HG03432 (cell line): ENCODE measurements around the gene ACAP3.
A peak's percentile ranks its signal among the peaks of the same experiment; 100 is the strongest.

Experiments used
- ATAC-seq: cut with Tn5 transposase; IDR thresholded peaks from one replicate; pipeline ENCODE4 v1.9.1; 2021; ENCODE audit warnings: mild to moderate bottlenecking, moderate library complexity; ENCODE audit not compliant: unreplicated experiment

ACAP3 gene

GRCh38 chr1:1286313-1287261, 21.1 kb downstream of the ACAP3 start:
- no peak for ATAC-seq

GRCh38 chr1:1285611-1286311, 22.0 kb downstream of the ACAP3 start:
- ATAC-seq = no peak

GRCh38 chr1:1285102-1285571, 22.6 kb downstream of the ACAP3 start:
- no peak for ATAC-seq

DNA sequence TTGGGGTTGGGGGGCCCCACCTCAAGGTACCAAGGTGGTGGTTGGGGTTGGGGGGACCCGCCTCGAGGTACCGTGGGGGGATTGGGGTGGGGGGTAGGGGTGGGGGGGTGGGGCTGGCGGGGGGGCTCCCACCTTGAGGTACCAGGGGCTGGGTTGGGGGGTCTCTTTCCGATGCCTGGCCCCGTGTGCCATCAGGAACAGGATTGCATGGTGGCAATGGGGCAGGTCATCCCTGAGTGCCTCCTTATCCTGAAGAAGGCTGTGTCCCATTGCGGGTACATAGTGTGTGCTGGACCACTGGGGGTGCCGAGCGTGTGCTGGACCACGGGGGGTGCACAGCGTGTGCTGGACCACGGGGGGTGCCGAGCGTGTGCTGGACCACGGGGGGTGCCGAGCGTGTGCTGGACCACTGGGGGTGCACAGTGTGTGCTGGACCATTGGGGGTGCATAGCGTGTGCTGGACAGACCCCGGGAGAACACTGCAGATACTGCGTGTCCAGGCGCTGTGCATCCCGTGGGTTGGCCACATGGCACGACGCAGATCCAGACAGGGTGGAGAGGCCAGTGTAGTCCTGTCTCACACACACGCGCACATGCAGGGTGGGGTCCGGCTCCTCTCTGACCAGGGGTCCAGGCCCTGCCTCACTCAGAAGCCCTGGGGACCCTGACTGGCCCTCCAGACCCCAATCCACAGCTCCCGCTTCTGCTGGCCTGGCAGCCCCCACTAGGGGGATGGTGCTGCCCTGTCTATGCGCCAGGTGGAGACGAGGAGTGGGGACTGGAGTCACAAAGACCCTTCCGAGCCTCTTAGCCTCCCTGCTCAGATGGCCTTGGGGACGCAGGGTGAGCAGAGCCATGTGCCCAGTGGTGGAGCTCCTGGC, 23.3 kb downstream of the ACAP3 start:
- ATAC-seq = no peak

- ATAC-seq = no peak
Measured at GRCh38 chr1:1283821-1284220, 23.9 kb downstream of the ACAP3 start.

- ATAC-seq = no peak
Measured at GRCh38 chr1:1282998-1283397, 24.7 kb downstream of the ACAP3 start.

DNA sequence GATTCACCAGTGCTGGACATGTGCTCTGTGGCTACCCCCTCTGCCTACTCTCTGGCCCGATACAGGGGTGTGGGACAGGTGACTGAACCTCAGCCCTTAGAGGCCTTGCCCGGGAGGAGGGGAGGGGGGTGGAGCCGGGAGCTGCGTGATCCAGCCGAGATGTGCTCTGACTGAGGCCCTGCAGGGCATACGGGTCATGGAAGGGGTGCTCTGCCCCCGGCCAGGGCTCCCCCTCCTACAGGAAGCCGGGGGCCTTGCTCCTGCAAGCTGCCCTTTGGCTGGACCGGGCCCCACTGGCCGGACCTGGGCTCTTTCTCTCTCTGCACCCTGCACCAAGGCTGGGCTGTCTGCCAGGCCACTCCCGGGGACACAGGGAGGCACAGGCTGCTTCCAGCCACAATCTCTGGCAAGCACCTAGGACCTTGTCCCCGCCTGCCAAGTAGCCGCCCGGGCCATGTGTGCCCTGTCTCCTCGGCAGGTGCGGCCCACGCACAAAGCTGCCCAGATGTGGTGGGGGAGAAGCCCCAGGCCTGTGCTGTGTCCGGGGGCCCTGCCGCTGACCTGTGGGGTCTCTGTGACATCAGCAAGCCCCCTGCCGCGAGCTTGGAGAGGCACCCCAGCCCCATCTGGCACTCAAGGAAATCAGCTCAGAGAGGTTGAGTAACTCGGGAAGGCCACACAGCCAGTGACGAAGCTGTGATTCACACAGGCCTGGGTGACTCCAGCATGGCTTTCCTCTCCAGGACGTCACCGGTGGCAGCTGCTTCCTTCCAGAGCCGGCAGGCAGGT, 26.0 kb downstream of the ACAP3 start:
- ATAC-seq = no peak

DNA sequence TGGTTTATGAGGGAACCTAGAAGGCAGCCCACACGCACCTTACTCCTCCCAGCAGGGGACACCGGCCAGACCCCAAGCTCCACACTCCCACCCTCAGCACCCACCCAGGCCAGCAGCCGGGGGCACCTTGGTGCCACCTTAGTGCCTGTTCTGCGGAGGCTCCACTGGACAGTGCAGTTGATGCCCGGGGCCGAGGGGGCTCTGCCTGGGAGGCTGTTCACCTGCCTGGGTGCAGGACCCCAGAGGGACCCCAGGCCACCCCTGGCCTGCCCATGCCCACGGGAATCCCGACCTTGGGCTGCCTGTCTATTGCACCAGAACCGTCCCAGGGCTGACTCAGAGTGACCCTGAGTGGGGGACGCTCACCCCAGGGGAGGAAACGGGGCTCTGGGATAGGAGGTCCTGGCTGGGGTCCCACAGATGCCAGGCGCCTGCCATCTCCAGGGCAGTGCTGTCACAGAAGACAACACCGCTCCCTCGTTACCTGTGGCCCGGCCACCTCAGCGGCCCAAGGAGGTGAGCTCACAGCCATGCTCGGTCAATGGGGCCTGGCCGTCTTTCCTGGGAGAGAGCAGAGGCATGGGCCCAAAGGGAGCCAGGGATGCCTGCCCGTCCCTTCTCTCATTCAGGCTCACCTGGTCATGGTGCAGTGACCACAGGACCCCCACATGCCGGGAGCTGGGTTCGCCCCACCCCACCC, 26.8 kb downstream of the ACAP3 start:
- ATAC-seq = no peak

DNA sequence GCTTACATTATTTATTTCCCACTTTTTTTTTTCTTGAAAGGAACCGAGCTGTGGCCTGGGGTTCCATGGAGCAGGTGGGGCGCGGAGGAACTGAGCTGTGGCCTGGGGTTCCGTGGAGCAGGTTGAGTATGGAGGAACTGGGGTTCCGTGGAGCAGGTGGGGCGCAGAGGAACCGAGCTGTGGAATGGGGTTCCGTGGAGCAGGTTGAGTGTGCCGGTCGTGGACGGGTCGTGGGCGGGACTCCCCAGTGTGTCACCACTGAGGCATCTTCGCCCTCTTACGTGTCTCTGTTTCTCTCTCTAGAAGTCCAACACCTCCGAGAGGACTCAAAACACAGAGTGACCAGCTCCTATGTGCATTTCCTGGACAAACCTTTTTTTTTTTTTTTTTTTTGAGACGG, 28.7 kb downstream of the ACAP3 start:
- ATAC-seq = no peak

DNA sequence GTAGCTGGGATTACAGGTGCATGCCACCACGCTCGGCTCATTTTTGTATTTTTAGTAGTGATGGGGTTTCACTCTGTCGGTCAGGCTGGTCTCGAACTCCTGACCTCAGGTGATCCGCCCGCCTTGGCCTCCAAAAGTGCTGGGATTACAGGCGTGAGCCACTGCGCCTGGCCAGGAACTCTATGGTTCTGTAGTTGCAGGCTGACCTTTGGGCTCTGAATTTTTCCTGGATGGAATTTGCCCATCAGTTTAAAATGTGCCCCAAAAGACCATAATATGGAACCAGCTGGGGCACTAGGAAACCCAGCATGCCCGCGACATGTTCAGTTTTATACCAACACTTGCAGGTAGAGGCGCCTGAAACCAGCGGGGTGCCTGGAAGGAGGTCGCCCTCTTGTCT, 29.1 kb downstream of the ACAP3 start:
- ATAC-seq = no peak

GRCh38 chr1:1275836-1276235, 31.9 kb downstream of the ACAP3 start:
- no peak for ATAC-seq

GRCh38 chr1:1274931-1275431, 32.7 kb downstream of the ACAP3 start:
- no peak for ATAC-seq

GRCh38 chr1:1274299-1274930, 33.3 kb downstream of the ACAP3 start:
- peak; percentile 32 for ATAC-seq

DNA sequence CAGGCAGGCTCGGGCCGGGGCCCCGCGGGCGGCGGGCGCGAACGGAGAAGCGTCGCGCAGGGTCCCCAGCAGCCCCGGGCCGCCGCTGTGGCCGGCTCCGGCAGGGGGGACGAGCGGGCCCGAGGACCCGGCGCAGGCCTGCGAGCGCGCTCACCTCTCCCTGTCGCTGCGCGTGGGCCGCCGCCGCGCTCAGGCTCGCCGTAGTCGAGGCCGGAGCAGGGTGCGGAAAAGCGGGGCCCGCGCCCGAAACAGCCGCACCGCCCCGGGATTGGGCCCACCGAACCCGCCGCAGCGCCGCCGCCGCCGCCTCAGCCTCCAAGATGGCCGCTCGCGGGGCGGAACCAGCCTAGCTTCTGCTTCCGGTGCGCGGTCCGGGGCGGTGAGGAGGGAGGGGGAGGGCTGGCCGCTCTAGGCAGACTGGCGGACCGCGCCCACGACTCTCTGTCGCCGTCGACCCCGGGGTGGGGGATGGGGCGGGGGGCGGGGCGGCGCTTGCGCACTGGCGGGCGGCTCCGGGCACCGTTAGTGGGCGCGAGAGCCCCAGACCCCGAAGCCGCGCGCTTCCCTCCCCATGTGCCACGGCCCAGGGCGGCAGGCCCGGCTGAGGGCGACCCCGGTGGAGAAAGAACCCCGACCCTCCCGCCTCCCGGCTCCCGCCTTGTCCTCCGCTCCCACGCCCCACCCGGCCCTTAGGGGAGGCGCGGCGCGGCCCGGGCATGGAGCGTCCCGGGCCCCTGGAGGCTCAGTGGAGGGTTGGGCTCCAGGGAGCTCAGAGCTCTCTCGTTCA, 34.0 kb downstream of the ACAP3 start, which contains the start of gene UBE2J2:
Gene UBE2J2 (minus strand): TSS at position 343 of the 787 bp plus-strand sequence. CDS start 5,862 bp downstream, outside the sequence.
- ATAC-seq = peak; percentile 74

GRCh38 chr1:1273209-1273511, 34.6 kb downstream of the ACAP3 start:
- ATAC-seq = peak; percentile 16

GRCh38 chr1:1272341-1273208, 35.2 kb downstream of the ACAP3 start:
- ATAC-seq = peak; percentile 11

DNA sequence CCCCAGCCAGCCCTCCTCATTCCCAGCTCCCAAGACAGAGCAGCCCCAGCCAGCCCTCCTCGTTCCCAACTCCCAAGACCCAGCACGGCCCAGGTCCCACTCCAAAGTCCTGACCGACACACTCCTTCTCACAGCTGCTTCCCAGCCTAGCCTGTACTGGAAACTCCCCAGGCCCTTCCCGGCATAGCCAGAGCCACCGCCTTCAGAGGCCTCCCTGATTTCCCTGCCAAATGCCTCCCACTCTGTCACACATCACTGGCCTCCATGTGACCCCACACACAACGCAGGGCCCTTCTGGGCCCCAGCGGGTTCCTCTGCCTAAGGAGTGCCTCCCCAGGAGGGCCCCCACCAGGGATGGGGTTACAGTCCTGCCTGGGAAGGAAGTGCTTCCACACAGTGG, 36.9 kb downstream of the ACAP3 start:
- no peak for ATAC-seq
